ENCODE data around the gene USP49. TPM values are rescaled to one million over a fixed set of nuclear protein-coding genes. Genes with fewer than 3 reads are reported as not detected.

USP49 gene
- total RNA-seq, 1 donor from 2014 or later: 2.4 TPM

- no peak for DNase-seq (ENCODE audit: low read depth)
- no peak for TF ChIP-seq CTCF (IDR thresholded peaks at IDR 0.05; ENCODE audit: insufficient read depth, low read length, poor library complexity, severe bottlenecking)
- no peaks in the 10 kb centered on the region for H3K27me3 ChIP-seq (ENCODE audit: control insufficient read depth, insufficient read depth, low read length)
- peaks cover 2% of the 10 kb centered on the region for H3K36me3 ChIP-seq (ENCODE audit: control insufficient read depth, insufficient read depth, low read length)
- no peak overlapping the region for H3K4me3 ChIP-seq (ENCODE audit: low read depth, low read length)
These were observed 42.3 kb upstream of the USP49 start for GRCh38 chr6:41937472-41937860.

- peak; percentile 91 for TF ChIP-seq CTCF (IDR thresholded peaks at IDR 0.05; ENCODE audit: insufficient read depth, low read length, poor library complexity, severe bottlenecking)
These were observed 41.1 kb upstream of the USP49 start for GRCh38 chr6:41936073-41936837.

GRCh38 chr6:41935685-41936072 lies 40.5 kb upstream of the USP49 start:
- Histone ChIP-seq H3K27me3 (ENCODE audit: control insufficient read depth, insufficient read depth, low read length) (no peaks in the 10 kb centered on the region), H3K4me3 (ENCODE audit: low read depth, low read length) (no peak overlapping the region)
- TF ChIP-seq CTCF (IDR thresholded peaks at IDR 0.05; ENCODE audit: insufficient read depth, low read length, poor library complexity, severe bottlenecking): no peak

More at GRCh38 chr6:41936073-41936837, 41.1 kb upstream of the USP49 start:
- Histone ChIP-seq H3K36me3 (ENCODE audit: control insufficient read depth, insufficient read depth, low read length) (peaks cover 5% of the 10 kb centered on the region), H3K4me3 (ENCODE audit: low read depth, low read length) (no peak overlapping the region), H3K27me3 (ENCODE audit: control insufficient read depth, insufficient read depth, low read length) (no peaks in the 10 kb centered on the region)
- DNase-seq (ENCODE audit: low read depth): peak; percentile 69

DNA sequence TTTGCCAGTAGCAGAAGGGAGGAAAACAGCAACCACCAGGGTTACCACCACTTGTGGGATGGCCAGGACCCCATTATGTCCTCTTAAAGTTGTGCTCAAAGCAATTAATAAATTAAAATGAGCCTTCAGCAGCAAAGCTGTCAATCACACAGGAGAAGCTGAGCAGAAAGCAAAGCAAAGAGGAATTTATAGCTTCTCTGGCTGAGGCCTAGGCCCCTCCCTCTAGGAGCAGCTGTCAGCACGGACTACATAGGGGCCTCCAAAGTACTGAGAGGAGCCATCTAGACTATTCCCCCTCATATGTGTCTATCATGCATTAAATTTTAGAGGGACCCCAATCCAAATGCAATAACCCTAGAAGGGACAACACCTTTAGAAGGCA lies 40.0 kb upstream of the USP49 start:
- TF ChIP-seq CTCF (IDR thresholded peaks at IDR 0.05; ENCODE audit: insufficient read depth, low read length, poor library complexity, severe bottlenecking): no peak
- no peak overlapping the region for H3K4me3 ChIP-seq (ENCODE audit: low read depth, low read length)
- no peaks in the 10 kb centered on the region for H3K27me3 ChIP-seq (ENCODE audit: control insufficient read depth, insufficient read depth, low read length)
- DNase-seq (ENCODE audit: low read depth): no peak
- H3K36me3 ChIP-seq (ENCODE audit: control insufficient read depth, insufficient read depth, low read length): peaks cover 5% of the 10 kb centered on the region

More at GRCh38 chr6:41935685-41936072, 40.5 kb upstream of the USP49 start:
- DNase-seq (ENCODE audit: low read depth): no peak
- H3K36me3 ChIP-seq (ENCODE audit: control insufficient read depth, insufficient read depth, low read length): peaks cover 5% of the 10 kb centered on the region

DNA sequence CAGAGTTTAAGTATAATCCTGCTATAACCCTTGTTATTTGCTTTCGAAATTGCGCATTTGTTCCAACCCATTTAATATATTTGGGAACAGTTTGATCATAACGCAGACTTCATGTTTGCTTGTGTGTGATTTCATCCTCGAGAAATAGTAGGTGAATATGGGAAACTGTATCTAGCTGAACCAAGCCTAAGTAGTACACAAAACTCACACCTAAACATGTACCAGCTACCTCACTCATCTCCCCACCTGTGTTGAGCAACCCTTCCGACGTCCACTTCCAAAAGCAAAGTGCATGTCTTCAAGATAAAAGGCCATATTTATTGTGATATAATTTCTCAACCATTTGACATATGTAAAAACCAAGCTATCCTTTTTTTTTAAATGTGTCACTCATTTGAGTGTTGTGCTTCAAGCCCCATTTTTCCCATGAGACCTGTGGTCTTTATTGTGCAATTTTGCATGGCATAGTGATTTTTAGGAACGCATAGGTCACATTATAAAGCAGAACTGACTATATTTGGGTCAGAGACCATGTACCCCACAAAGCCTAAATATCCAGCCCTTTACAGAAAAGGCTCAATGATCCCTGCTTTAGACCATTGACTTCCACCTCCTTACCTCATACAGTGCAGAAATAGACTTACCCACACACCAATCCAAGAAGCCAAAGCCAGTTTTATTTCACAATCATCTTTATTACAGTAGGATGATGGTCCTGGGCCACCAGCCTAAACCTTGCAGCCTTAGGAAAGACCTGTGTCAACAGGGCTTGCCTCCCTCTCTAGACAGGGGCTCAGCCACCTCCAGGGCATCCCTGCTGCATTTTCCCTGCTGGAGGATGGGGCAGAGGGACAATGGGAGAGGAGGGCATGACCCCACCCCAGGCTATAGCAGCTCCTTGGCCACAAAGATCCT lies 39.4 kb upstream of the USP49 start:
- no peak for DNase-seq (ENCODE audit: low read depth)
- Histone ChIP-seq H3K4me3 (ENCODE audit: low read depth, low read length) (no peak overlapping the region), H3K27me3 (ENCODE audit: control insufficient read depth, insufficient read depth, low read length) (no peaks in the 10 kb centered on the region), H3K36me3 (ENCODE audit: control insufficient read depth, insufficient read depth, low read length) (peaks cover 5% of the 10 kb centered on the region)
- no peak for TF ChIP-seq CTCF (IDR thresholded peaks at IDR 0.05; ENCODE audit: insufficient read depth, low read length, poor library complexity, severe bottlenecking)

All from kidney epithelial cell (primary cell).